ENCODE results near the gene KCNS1. TPM values are rescaled to one million over a fixed set of nuclear protein-coding genes. Genes with fewer than 3 reads are reported as not detected.

KCNS1 gene
- total RNA-seq, 1 experiment from 2014 or later: not detected

DNA sequence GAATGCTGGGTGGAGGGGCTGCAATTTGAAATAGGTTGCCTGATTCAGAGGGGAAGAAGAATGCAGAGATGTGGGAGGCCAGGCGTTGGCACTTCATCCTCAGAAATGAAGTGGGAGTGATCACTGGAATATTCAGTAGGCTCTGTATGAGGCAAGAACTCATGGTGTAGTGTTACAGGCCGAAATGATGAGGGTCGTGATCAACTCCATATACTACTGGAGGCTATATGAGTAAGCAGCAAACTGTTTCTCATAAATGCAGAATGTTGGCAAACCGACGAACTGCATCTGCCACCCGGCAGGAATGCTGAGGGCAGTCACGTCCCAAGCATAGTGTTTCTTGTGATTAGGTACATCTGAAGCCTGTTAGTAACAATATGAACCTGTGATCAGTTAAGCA is 12.7 kb downstream of the KCNS1 start:
- no TSS peak for BruUV-seq (replicated peaks)
- H2AFZ ChIP-seq (ENCODE audit: low read depth, low read length, poor library complexity, severe bottlenecking): no peak overlapping the region
- no peaks in the 10 kb centered on the region for H3K27me3 ChIP-seq (ENCODE audit: insufficient read depth, low read length)
- ChIA-PET RAD21 (ENCODE audit: low non-redundant PET in 1 of 2, low total read pairs in 2 of 2, uncharacterized antibody in 2 of 2, unreplicated experiment in 2 of 2) (no interaction called here), POLR2A (no interaction called here), CTCF (no interaction called here)
- no peaks in the 10 kb centered on the region for H3K36me3 ChIP-seq (ENCODE audit: control insufficient read depth in 1 of 2, insufficient read depth in 2 of 2, low read length in 2 of 2)
- H3K79me2 ChIP-seq (ENCODE audit: insufficient read depth, low read length): no peaks in the 10 kb centered on the region
- TF ChIP-seq, protein P1, sequence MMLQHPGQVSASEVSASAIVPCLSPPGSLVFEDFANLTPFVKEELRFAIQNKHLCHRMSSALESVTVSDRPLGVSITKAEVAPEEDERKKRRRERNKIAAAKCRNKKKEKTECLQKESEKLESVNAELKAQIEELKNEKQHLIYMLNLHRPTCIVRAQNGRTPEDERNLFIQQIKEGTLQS (IDR thresholded peaks at IDR 0.05): no peak
- no peak for TF ChIP-seq FOSL1 (IDR thresholded peaks at IDR 0.05; ENCODE audit: low read depth)
- TF ChIP-seq JUND (IDR thresholded peaks at IDR 0.05): no peak
- TF ChIP-seq RAD21 (IDR thresholded peaks at IDR 0.05; ENCODE audit: low read depth): no peak
- no peak for TF ChIP-seq EZH2 (IDR thresholded peaks at IDR 0.05)
- no peak for TF ChIP-seq CEBPB (IDR thresholded peaks at IDR 0.05; ENCODE audit: low read depth)
- TF ChIP-seq ZFX (IDR thresholded peaks at IDR 0.05): no peak
- no peak for TF ChIP-seq ZNF274 (IDR thresholded peaks at IDR 0.05; ENCODE audit: low read depth, low read length)
- TF ChIP-seq YY1 (IDR thresholded peaks at IDR 0.05; ENCODE audit: extremely low read depth, insufficient replicate concordance, low read depth, low read length): no peak
- TF ChIP-seq, protein P2, sequence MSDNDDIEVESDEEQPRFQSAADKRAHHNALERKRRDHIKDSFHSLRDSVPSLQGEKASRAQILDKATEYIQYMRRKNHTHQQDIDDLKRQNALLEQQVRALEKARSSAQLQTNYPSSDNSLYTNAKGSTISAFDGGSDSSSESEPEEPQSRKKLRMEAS (IDR thresholded peaks at IDR 0.05): no peak
- TF ChIP-seq CBX3 (IDR thresholded peaks at IDR 0.05; ENCODE audit: low read depth): no peak
- no peak for TF ChIP-seq ELF1 (IDR thresholded peaks at IDR 0.05; ENCODE audit: borderline replicate concordance, low read depth)
- no peak for TF ChIP-seq SP1 (IDR thresholded peaks at IDR 0.05; ENCODE audit: low read depth)
- TF ChIP-seq EZH2phosphoT487 (IDR thresholded peaks at IDR 0.05; ENCODE audit: borderline replicate concordance): no peak
- no peak for TF ChIP-seq EGR1 (IDR thresholded peaks at IDR 0.05; ENCODE audit: low read depth)
- no peak for TF ChIP-seq POLR2AphosphoS5 (IDR thresholded peaks at IDR 0.05; ENCODE audit: low read depth, low read length)
- TF ChIP-seq, protein P3, sequence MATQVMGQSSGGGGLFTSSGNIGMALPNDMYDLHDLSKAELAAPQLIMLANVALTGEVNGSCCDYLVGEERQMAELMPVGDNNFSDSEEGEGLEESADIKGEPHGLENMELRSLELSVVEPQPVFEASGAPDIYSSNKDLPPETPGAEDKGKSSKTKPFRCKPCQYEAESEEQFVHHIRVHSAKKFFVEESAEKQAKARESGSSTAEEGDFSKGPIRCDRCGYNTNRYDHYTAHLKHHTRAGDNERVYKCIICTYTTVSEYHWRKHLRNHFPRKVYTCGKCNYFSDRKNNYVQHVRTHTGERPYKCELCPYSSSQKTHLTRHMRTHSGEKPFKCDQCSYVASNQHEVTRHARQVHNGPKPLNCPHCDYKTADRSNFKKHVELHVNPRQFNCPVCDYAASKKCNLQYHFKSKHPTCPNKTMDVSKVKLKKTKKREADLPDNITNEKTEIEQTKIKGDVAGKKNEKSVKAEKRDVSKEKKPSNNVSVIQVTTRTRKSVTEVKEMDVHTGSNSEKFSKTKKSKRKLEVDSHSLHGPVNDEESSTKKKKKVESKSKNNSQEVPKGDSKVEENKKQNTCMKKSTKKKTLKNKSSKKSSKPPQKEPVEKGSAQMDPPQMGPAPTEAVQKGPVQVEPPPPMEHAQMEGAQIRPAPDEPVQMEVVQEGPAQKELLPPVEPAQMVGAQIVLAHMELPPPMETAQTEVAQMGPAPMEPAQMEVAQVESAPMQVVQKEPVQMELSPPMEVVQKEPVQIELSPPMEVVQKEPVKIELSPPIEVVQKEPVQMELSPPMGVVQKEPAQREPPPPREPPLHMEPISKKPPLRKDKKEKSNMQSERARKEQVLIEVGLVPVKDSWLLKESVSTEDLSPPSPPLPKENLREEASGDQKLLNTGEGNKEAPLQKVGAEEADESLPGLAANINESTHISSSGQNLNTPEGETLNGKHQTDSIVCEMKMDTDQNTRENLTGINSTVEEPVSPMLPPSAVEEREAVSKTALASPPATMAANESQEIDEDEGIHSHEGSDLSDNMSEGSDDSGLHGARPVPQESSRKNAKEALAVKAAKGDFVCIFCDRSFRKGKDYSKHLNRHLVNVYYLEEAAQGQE (IDR thresholded peaks at IDR 0.05; ENCODE audit: low read depth): no peak
- TF ChIP-seq POLR2A (IDR thresholded peaks at IDR 0.05; ENCODE audit: borderline replicate concordance, extremely low read depth, insufficient read depth, insufficient read length): no peak
- TF ChIP-seq TCF7L2 (IDR thresholded peaks at IDR 0.05; ENCODE audit: borderline replicate concordance, extremely low read depth, insufficient read depth, insufficient read length): no peak
- DNase-seq (ENCODE audit: low read depth, low spot score) (no peak), ATAC-seq (no peak)
- no peaks in the 10 kb centered on the region for H4K20me1 ChIP-seq (ENCODE audit: insufficient read depth)
- no peak overlapping the region for H3K4me2 ChIP-seq (ENCODE audit: low read length)
- H3K9me3 ChIP-seq (ENCODE audit: control insufficient read depth in 1 of 2, insufficient read depth in 1 of 2, low read depth in 1 of 2, low read length in 2 of 2): no peaks in the 10 kb centered on the region
- H3K9me2 ChIP-seq (ENCODE audit: insufficient read depth): no peaks in the 10 kb centered on the region
- intact Hi-C loops (cut with micrococcal nuclease): no loop called here
- H3K4me1 ChIP-seq (ENCODE audit: control insufficient read depth in 1 of 2, insufficient read depth in 2 of 2, low read length in 2 of 2): no peaks in the 10 kb centered on the region
- no peak overlapping the region for H3K4me3 ChIP-seq (replicated peaks in 1 of 2; ENCODE audit: low read depth in 1 of 2, low read length in 2 of 2)
- no peak overlapping the region for H3K9ac ChIP-seq (ENCODE audit: low read length)
- no peak overlapping the region for H3K27ac ChIP-seq (ENCODE audit: low read depth, low read length)

All from HCT116 (cell line).